CD8-positive, alpha-beta memory T cell (primary cell): ENCODE results near the gene ZNF764. TPM values are rescaled to one million over a fixed set of nuclear protein-coding genes. Genes with fewer than 3 reads are reported as not detected.

ENCODE experiments used
- CTCF ChIA-PET: fragments of 350-600 bp; sonication (Branson Sonifier 250); formaldehyde crosslinking; loops from one replicate; lab custom pipeline; 2021; ENCODE audit warnings: antibody characterized with exemption; lab: Charles Lee
- POLR2A ChIA-PET: fragments of 350-600 bp; sonication (Branson Sonifier 250); formaldehyde crosslinking; loops from one replicate; lab custom pipeline; 2021; ENCODE audit warnings: antibody characterized with exemption; lab: Charles Lee
- DNase-seq, 5 donors: peaks; one replicate each; pipeline versions ENCODE4 v3.0.0 to v3.0.0-alpha.2; 2020 to 2022; ENCODE audit warnings: mixed read lengths in 1 of 5
- H3K27ac ChIP-seq: one replicate; pipeline ENCODE4 v1.7.0; 2013; ENCODE audit warnings: low read depth, mild to moderate bottlenecking, low read length, moderate library complexity
- H3K27me3 ChIP-seq: 2 replicates; pipeline ENCODE4 v1.7.0; 2013; ENCODE audit warnings: low read length, mild to moderate bottlenecking; ENCODE audit not compliant: insufficient read depth, poor library complexity, severe bottlenecking
- H3K36me3 ChIP-seq: 2 replicates; pipeline ENCODE4 v1.7.0; 2013; ENCODE audit warnings: mild to moderate bottlenecking, low read length, moderate library complexity; ENCODE audit not compliant: insufficient read depth
- H3K4me1 ChIP-seq: 2 replicates; pipeline ENCODE4 v1.7.0; 2013; ENCODE audit warnings: mild to moderate bottlenecking, low read length, moderate library complexity; ENCODE audit not compliant: insufficient read depth
- H3K4me3 ChIP-seq: 2 replicates; pipeline ENCODE4 v1.7.0; 2013; ENCODE audit warnings: mild to moderate bottlenecking, low read length
- H3K9me3 ChIP-seq: 2 replicates; pipeline ENCODE4 v1.7.0; 2013; ENCODE audit warnings: mild to moderate bottlenecking, low read length
- H3K27ac Mint-ChIP-seq, 8 donors: one replicate each; pipeline ENCODE4 v1.8.0; 2020 to 2021; ENCODE audit warnings: mixed read lengths in 8 of 8, mild to moderate bottlenecking in 6 of 8, inconsistent platforms in 3 of 8, moderate library complexity in 3 of 8
- H3K27me3 Mint-ChIP-seq, 2 donors: one replicate each; pipeline ENCODE4 v1.8.0; 2020 to 2021; ENCODE audit warnings: mixed read lengths in 2 of 2, mild to moderate bottlenecking in 1 of 2, moderate library complexity in 1 of 2
- H3K36me3 Mint-ChIP-seq, 3 donors: one replicate each; pipeline ENCODE4 v1.8.0; 2020 to 2021; ENCODE audit warnings: mixed read lengths in 3 of 3, inconsistent platforms in 1 of 3, mild to moderate bottlenecking in 1 of 3
- H3K4me1 Mint-ChIP-seq, 3 donors: one replicate each; pipeline ENCODE4 v1.8.0; 2020 to 2021; ENCODE audit warnings: mixed read lengths in 3 of 3, inconsistent platforms in 1 of 3, mild to moderate bottlenecking in 1 of 3
- H3K4me3 Mint-ChIP-seq, 7 donors: one replicate each; pipeline ENCODE4 v1.8.0; 2020 to 2021; ENCODE audit warnings: mixed read lengths in 7 of 7, mild to moderate bottlenecking in 6 of 7, moderate library complexity in 4 of 7, inconsistent platforms in 2 of 7
- H3K9me3 Mint-ChIP-seq, 5 donors: one replicate each; pipeline ENCODE4 v1.8.0; 2020 to 2022; ENCODE audit warnings: mixed read lengths in 5 of 5, mild to moderate bottlenecking in 3 of 5, moderate library complexity in 2 of 5, inconsistent platforms in 1 of 5
- polyA plus RNA-seq: library from polyadenylated mRNA; unstranded; fragments of 300-500 nt; fragmentation: Illumina TruSeq; gene quantifications from one replicate; pipeline ENCODE4 v1.2.3, GENCODE V29; 2021
- total RNA-seq, 2 experiments: library from RNA; stranded (reverse); gene quantifications; one replicate each; pipeline ENCODE4 v1.2.3, GENCODE V29; 2021

ZNF764 gene
- total and polyA plus RNA-seq, 3 experiments from 2014 or later, result 8.9 to 15.7 (median 15.1) TPM

DNA sequence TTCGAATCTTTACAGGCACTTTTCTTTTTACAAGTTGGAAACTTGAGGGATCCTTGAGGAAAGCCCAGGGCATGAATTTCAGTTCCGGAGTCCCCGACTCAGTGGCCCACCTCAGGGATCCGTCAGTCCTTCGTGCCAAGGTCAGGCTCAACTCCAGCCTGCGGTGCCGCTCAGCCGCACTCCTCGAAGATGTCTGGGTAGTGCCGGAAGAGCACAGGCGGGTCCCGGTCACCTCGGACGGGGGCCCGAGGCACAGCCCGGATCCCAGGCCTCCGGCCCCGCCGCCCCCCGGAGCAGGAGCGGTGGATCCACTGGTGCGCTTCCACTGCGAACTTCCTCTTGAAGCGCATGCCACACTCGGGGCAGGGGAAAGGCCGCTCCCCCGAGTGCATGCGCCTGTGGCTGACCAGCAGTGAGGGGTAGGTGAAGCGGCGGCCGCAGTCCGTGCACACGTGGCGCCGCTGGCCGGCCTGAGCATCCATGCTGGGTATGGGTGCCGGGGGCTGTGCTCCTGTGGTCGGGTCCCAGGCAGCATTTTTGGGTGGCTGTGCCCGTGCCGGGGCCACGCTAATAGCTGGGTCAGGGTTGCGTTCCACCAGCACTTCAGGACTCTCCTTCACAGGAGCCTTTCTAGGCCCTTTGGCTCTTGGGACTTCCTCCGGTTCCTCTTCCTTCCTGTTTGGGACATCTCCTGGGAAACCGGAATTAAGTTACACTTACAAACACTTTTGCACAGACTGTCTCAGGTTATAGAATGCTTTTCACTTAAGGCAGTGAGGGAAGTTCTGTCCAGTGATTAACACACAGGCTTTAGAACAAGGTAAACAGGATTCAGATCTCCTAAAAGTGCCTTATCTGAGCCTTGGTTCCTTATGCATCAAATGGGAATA, 11.8 kb upstream of the ZNF764 start:
- POLR2A ChIA-PET, result interaction anchor here (1.0 to 2.8 kb wide), 5 partner anchors 8 to 43 kb away, joined by 3 to 55 read pairs (median 20); partner anchors contain the start of genes ZNF747, ZNF764 and ZNF785
- Mint-ChIP-seq H3K9me3 (no peaks in the 10 kb centered on the region), H3K4me3 (peak overlapping the region in 6 of 7 donors; percentile 15 to 92 (median 87)), H3K27ac (peak overlapping the region in 7 of 8 donors; percentile 36 to 97 (median 88)), H3K4me1 (peaks cover 20 to 53% (median 35%) of the 10 kb centered on the region in 3 donors), H3K27me3 (no peaks in the 10 kb centered on the region), H3K36me3 (peaks cover 0 to 15% (median 2%) of the 10 kb centered on the region in 3 donors)
- CTCF ChIA-PET, result interaction anchor here (2.4 to 2.7 kb wide), 3 partner anchors 12 to 120 kb away, joined by 8 to 23 read pairs (median 19); partner anchors contain the start of genes ZNF747 and ZNF764
- peaks cover 44% of the 10 kb centered on the region for H3K4me1 ChIP-seq
- H3K27me3 ChIP-seq, result no peaks in the 10 kb centered on the region
- H3K27ac ChIP-seq, result no peak overlapping the region
- DNase-seq, result no peak
- no peaks in the 10 kb centered on the region for H3K36me3 ChIP-seq
- H3K4me3 ChIP-seq, result no peak overlapping the region
- no peaks in the 10 kb centered on the region for H3K9me3 ChIP-seq

DNA sequence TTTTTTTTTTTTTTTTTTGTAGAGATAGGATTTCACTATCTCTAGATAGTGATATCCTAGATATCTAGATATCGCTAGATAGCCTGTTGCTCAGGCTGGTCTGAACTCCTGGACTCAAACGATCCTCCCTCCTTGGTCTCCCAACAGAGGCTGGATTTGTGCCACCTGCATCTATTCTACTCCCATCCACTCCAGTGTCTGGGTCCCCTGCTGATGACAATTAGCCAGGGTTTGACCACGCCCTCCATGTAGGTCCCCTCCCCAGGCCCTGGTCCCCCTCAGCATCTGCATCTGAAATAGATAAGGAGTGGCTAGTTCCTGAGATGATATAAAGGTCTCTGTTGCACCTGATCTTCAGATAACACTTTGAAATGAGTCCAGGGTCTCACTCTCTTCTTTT, 11.1 kb upstream of the ZNF764 start:
- no peaks in the 10 kb centered on the region for H3K27me3 ChIP-seq
- H3K36me3 Mint-ChIP-seq, result peaks cover 0 to 15% (median 2%) of the 10 kb centered on the region in 3 donors
- H3K4me3 ChIP-seq, result no peak overlapping the region
- POLR2A ChIA-PET, result interaction anchor here (0.6 to 1.5 kb wide), 5 partner anchors 34 to 186 kb away, joined by 3 to 9 read pairs (median 5); partner anchors contain the start of genes DCTPP1 and ZNF747
- H3K27me3 Mint-ChIP-seq, result no peaks in the 10 kb centered on the region
- peak overlapping the region in 5 of 8 donors; percentile 60 to 96 (median 73) for H3K27ac Mint-ChIP-seq
- no peak overlapping the region for H3K27ac ChIP-seq
- peaks cover 20 to 53% (median 35%) of the 10 kb centered on the region in 3 donors for H3K4me1 Mint-ChIP-seq
- H3K36me3 ChIP-seq, result no peaks in the 10 kb centered on the region
- no peak for DNase-seq
- no peaks in the 10 kb centered on the region for H3K9me3 Mint-ChIP-seq
- H3K9me3 ChIP-seq, result no peaks in the 10 kb centered on the region
- CTCF ChIA-PET, result interaction anchor here (1.1 to 1.5 kb wide), 4 partner anchors 11 to 140 kb away, joined by 3 to 11 read pairs (median 4); partner anchors contain the start of genes DCTPP1 and ZNF764
- H3K4me3 Mint-ChIP-seq, result peak overlapping the region in 5 of 7 donors; percentile 12 to 90 (median 23)
- peaks cover 44% of the 10 kb centered on the region for H3K4me1 ChIP-seq

DNA sequence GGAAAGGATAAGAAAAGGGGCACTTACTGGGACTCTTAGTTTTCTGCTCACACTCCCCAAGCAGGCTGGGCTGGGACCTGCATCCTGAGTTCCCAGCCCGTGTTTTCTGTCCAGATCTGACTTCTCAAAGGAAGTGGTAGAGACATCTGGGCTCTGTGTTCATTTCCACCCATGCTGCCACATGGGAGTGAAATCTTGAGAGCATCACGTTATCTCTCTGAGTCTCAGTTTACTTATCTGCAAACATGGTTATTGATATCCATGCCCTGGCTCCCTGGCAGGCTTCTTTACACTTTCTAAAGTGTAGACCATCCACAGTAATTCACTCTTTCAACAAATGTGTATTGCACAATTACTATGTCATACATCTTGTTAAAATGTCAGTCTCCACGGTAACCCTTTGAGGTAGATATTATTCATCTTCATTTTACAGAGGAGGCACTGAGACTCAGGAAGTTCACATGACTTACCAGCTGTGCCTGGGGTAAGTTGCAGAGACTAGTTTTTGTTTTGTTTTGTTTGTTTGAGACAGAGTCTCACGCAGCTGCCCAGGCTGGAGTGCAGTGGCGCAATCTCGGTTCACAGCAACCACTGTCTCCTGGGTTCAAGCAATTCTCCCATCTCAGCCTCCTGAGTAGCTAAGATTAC, 9.9 kb upstream of the ZNF764 start:
- Histone ChIP-seq H3K36me3 (no peaks in the 10 kb centered on the region), H3K4me3 (no peak overlapping the region), H3K9me3 (no peaks in the 10 kb centered on the region), H3K27ac (peak overlapping the region; percentile 55), H3K27me3 (no peaks in the 10 kb centered on the region), H3K4me1 (peaks cover 44% of the 10 kb centered on the region)
- no peaks in the 10 kb centered on the region for H3K9me3 Mint-ChIP-seq
- POLR2A ChIA-PET, result interaction anchor here (0.5 to 1.5 kb wide), 11 partner anchors 9 to 1546 kb away, joined by 3 to 11 read pairs (median 5); partner anchors contain the start of genes DCTPP1, ZNF747 and ZNF764
- H3K4me3 Mint-ChIP-seq, result peak overlapping the region; percentile 71 to 90 (median 82)
- H3K36me3 Mint-ChIP-seq, result peaks cover 0 to 15% (median 2%) of the 10 kb centered on the region in 3 donors
- CTCF ChIA-PET, result interaction anchor here (1.1 to 1.5 kb wide), 5 partner anchors 10 to 138 kb away, joined by 3 to 11 read pairs (median 3); partner anchors contain the start of genes DCTPP1, PRR14 and ZNF764
- peaks cover 17 to 48% (median 30%) of the 10 kb centered on the region in 3 donors for H3K4me1 Mint-ChIP-seq
- DNase-seq, result peak; percentile 26 to 72 (median 61)
- no peaks in the 10 kb centered on the region for H3K27me3 Mint-ChIP-seq
- peak overlapping the region; percentile 94 to 99 (median 97) for H3K27ac Mint-ChIP-seq

DNA sequence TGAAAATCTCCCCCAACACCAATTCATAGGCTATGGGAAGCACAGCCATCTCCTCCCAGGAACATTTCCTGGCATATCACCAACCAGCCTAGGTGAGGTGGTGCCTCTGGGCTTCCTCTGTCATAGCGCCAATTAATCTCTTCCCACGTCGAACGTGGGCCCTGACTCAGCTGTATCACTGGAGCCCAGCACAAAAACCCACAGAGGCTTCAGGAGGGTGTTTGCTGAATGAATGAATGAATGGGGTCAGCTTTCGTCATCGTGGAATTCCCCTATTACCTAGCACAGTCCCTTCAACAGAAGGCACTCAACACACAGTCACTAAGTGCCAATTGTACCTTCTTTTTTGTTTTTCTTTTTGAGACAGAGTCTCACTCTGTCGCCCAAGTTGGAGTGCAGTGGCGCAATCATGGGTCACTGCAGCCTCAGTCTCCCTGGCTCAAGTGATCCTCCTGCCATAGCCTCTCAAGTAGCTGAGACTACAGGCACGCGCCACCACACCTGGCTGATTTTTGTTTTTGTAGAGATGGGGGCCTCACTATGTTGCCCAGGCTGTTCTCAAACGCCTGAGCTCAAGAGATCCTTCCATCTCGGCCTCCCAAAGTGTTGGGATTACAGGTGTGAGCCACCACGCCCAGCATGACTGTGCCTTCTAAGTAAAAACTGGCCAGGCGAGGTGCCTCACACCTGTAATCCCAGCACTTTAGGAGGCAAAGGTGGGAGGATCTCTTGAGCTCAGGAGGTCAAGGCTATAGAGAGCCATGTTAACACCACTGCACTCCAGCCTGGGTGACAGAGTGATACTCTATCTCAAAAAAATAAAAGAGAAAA, 9.2 kb upstream of the ZNF764 start:
- Mint-ChIP-seq H3K4me3 (peak overlapping the region in 6 of 7 donors; percentile 65 to 90 (median 82)), H3K4me1 (peaks cover 14 to 46% (median 29%) of the 10 kb centered on the region in 3 donors), H3K9me3 (no peaks in the 10 kb centered on the region), H3K27ac (peak overlapping the region; percentile 94 to 99 (median 97)), H3K36me3 (peaks cover 0 to 15% (median 2%) of the 10 kb centered on the region in 3 donors), H3K27me3 (no peaks in the 10 kb centered on the region)
- Histone ChIP-seq H3K36me3 (no peaks in the 10 kb centered on the region), H3K4me3 (no peak overlapping the region), H3K27ac (peak overlapping the region; percentile 55), H3K4me1 (peaks cover 40% of the 10 kb centered on the region), H3K9me3 (no peaks in the 10 kb centered on the region), H3K27me3 (no peaks in the 10 kb centered on the region)
- peak in 4 of 5 donors; percentile 24 to 74 (median 48) for DNase-seq
- POLR2A ChIA-PET, result interaction anchor here (0.6 to 1.3 kb wide), 3 partner anchors 9 to 40 kb away, joined by 3 to 5 read pairs (median 3); partner anchors contain the start of gene ZNF764
- CTCF ChIA-PET, result interaction anchor here (1.2 to 1.5 kb wide), 3 partner anchors 9 to 138 kb away, joined by 3 read pairs; partner anchors contain the start of genes DCTPP1, PRR14 and ZNF764

DNA sequence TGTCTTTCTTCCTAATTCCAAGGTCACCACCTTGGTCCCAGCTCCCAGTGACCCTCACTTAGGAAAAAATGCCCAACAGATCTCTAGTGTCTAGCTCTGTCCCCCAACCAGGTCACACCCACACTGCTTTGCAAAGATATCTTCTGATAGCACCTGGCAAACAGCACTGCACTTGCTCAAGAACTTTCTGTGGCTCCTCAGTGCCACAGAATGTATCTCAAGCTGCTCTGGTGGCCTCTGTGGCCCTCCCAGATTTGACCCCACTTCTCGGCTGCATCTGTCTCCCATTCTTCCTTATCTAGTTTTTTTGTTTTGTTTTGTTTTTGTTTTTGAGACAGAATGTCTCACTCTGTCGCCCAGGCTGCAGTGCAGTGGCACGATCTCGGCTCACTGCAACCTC, 8.4 kb upstream of the ZNF764 start:
- H3K36me3 ChIP-seq, result no peaks in the 10 kb centered on the region
- no peak overlapping the region for H3K27ac ChIP-seq
- POLR2A ChIA-PET, result interaction anchor here (1.3 kb wide), 1 partner anchor 14 kb away, joined by 6 read pairs; no protein-coding TSS in a partner anchor
- peaks cover 37% of the 10 kb centered on the region for H3K4me1 ChIP-seq
- H3K36me3 Mint-ChIP-seq, result peaks cover 0 to 10% (median 2%) of the 10 kb centered on the region in 3 donors
- no peaks in the 10 kb centered on the region for H3K27me3 Mint-ChIP-seq
- no peaks in the 10 kb centered on the region for H3K27me3 ChIP-seq
- no peaks in the 10 kb centered on the region for H3K9me3 ChIP-seq
- no peaks in the 10 kb centered on the region for H3K9me3 Mint-ChIP-seq
- no peak for DNase-seq
- H3K4me1 Mint-ChIP-seq, result peaks cover 9 to 40% (median 24%) of the 10 kb centered on the region in 3 donors
- peak overlapping the region in 5 of 8 donors; percentile 8 to 96 (median 32) for H3K27ac Mint-ChIP-seq
- H3K4me3 Mint-ChIP-seq, result peak overlapping the region in 1 of 7 donors; percentile 51
- CTCF ChIA-PET, result interaction anchor here (0.9 to 1.6 kb wide), 7 partner anchors 8 to 116 kb away, joined by 3 to 7 read pairs (median 3); partner anchors contain the start of genes PRR14, ZNF747 and ZNF764
- no peak overlapping the region for H3K4me3 ChIP-seq

DNA sequence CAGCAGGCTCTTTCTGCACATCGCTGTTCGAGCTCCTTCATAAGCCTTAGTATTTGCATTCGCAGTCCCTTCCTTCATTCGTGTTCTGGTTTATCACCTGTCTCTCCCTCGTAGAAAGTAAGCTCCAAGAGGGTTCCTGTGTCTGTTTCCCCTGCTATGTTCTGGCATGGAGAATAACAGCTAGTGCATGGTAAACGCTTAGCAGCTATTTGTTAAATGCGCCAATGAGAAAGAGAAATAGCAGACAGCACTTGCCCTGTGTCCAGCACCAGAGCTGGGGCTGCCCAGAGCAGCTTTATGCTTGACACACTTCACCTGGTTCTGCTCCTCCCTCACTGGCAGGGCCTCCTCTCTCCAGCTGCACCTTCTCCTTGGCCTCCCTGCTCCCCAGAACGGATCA, 7.8 kb upstream of the ZNF764 start:
- peaks cover 0 to 7% (median 2%) of the 10 kb centered on the region in 3 donors for H3K36me3 Mint-ChIP-seq
- no peaks in the 10 kb centered on the region for H3K9me3 ChIP-seq
- no peak for DNase-seq
- H3K27ac ChIP-seq, result no peak overlapping the region
- no peaks in the 10 kb centered on the region for H3K27me3 Mint-ChIP-seq
- no peaks in the 10 kb centered on the region for H3K36me3 ChIP-seq
- peaks cover 35% of the 10 kb centered on the region for H3K4me1 ChIP-seq
- no peaks in the 10 kb centered on the region for H3K27me3 ChIP-seq
- ChIA-PET POLR2A (interaction anchor here (1.3 kb wide), 1 partner anchor 14 kb away, joined by 6 read pairs; no protein-coding TSS in a partner anchor), CTCF (interaction anchor here (0.9 to 1.8 kb wide), 7 partner anchors 9 to 136 kb away, joined by 3 to 7 read pairs (median 3); partner anchors contain the start of genes DCTPP1 and ZNF747)
- peak overlapping the region in 4 of 8 donors; percentile 8 to 96 (median 80) for H3K27ac Mint-ChIP-seq
- no peak overlapping the region for H3K4me3 ChIP-seq
- peak overlapping the region in 1 of 7 donors; percentile 51 for H3K4me3 Mint-ChIP-seq
- H3K9me3 Mint-ChIP-seq, result no peaks in the 10 kb centered on the region
- H3K4me1 Mint-ChIP-seq, result peaks cover 13 to 42% (median 26%) of the 10 kb centered on the region in 3 donors
